SK-N-SH treated with all-trans-retinoic acid at 6 μM for 48 hours (cell line): ENCODE results near the gene CLEC7A.

Experiments used
- CREB5 ChIP-seq: fragments of 250-450 bp; sonication (Bioruptor Pico); IDR thresholded peaks from 2 replicates; pipeline ENCODE4 v1.5.1; 2020; ENCODE audit warnings: low read depth, mild to moderate bottlenecking, moderate library complexity

CLEC7A gene

GRCh38 chr12:10067264-10067663 is 62.7 kb downstream of the CLEC7A start (continued):
- no peak for TF ChIP-seq CREB5 (CRISPR knock-in tag)
